GM23338 (cell line): ENCODE measurements around the gene SNAP25. TPM values are rescaled to one million over a fixed set of nuclear protein-coding genes. Genes with fewer than 3 reads are reported as not detected.

Experiments
- ATAC-seq: fragments of 200-7000 bp; cut with Tn5 transposase; 3 replicates; pipeline ENCODE4 v1.9.1; 2020
- DNase-seq: peaks from one replicate; pipeline ENCODE4 v3.0.0-alpha.2; 2015; ENCODE audit warnings: low spot score
- H2AFZ ChIP-seq: fragments of 200-600 bp; sonication (generic); 2 replicates; pipeline ENCODE4 v1.8.0; 2016; ENCODE audit warnings: antibody characterized with exemption, mild to moderate bottlenecking, moderate library complexity
- H3F3A ChIP-seq: fragments of 200-600 bp; sonication (generic); replicated peaks from 2 replicates; pipeline ENCODE4 v1.8.0; 2017; ENCODE audit warnings: antibody characterized with exemption, mixed run types, low read depth
- H3K27ac ChIP-seq: fragments of 200-600 bp; sonication (generic); 2 replicates; pipeline ENCODE4 v1.6.1; 2016; ENCODE audit warnings: low read depth
- H3K27me3 ChIP-seq: fragments of 200-600 bp; sonication (generic); 2 replicates; pipeline ENCODE4 v1.8.0; 2016; ENCODE audit warnings: mild to moderate bottlenecking, mixed run types, moderate library complexity; ENCODE audit not compliant: insufficient read depth
- H3K36me3 ChIP-seq: fragments of 200-600 bp; sonication (generic); 2 replicates; pipeline ENCODE4 v1.8.0; 2016; ENCODE audit warnings: mild to moderate bottlenecking; ENCODE audit not compliant: insufficient read depth
- H3K4me1 ChIP-seq: fragments of 200-600 bp; sonication (generic); 2 replicates; pipeline ENCODE4 v1.8.0; 2016; ENCODE audit warnings: mild to moderate bottlenecking, moderate library complexity; ENCODE audit not compliant: insufficient read depth
- H3K4me2 ChIP-seq: fragments of 200-600 bp; sonication (generic); 2 replicates; pipeline ENCODE4 v1.7.1; 2017; ENCODE audit warnings: mixed run types
- H3K4me3 ChIP-seq: fragments of 200-600 bp; sonication (generic); 2 replicates; pipeline ENCODE4 v1.6.1; 2016; ENCODE audit warnings: mixed run types
- H3K79me2 ChIP-seq: fragments of 200-600 bp; sonication (generic); replicated peaks from 2 replicates; pipeline ENCODE4 v1.8.0; 2017; ENCODE audit warnings: mild to moderate bottlenecking; ENCODE audit not compliant: insufficient read depth
- H3K9me2 ChIP-seq: fragments of 200-600 bp; sonication (generic); 2 replicates; pipeline ENCODE4 v1.8.0; 2017; ENCODE audit not compliant: insufficient read depth
- H4K20me1 ChIP-seq: fragments of 200-600 bp; sonication (generic); replicated peaks from 2 replicates; pipeline ENCODE4 v1.8.0; 2017; ENCODE audit warnings: mild to moderate bottlenecking; ENCODE audit not compliant: insufficient read depth
- H3K27ac Mint-ChIP-seq: 2 replicates; pipeline ENCODE4 v1.8.0; 2020; ENCODE audit warnings: inconsistent platforms, mild to moderate bottlenecking, moderate library complexity, mixed read lengths
- H3K27me3 Mint-ChIP-seq: 3 replicates; pipeline ENCODE4 v1.8.0; 2022; ENCODE audit warnings: low read depth, mild to moderate bottlenecking, moderate library complexity, mixed read lengths, inconsistent platforms; ENCODE audit not compliant: insufficient read depth, poor library complexity
- H3K36me3 Mint-ChIP-seq: 3 replicates; pipeline ENCODE4 v1.8.0; 2021; ENCODE audit warnings: low read depth, mild to moderate bottlenecking, inconsistent platforms, moderate library complexity, mixed read lengths
- H3K4me1 Mint-ChIP-seq: 3 replicates; pipeline ENCODE4 v1.8.0; 2020; ENCODE audit warnings: mild to moderate bottlenecking, inconsistent platforms, mixed read lengths
- H3K4me3 Mint-ChIP-seq: 3 replicates; pipeline ENCODE4 v1.8.0; 2021; ENCODE audit warnings: moderate library complexity, mild to moderate bottlenecking, inconsistent platforms, mixed read lengths
- H3K9me3 Mint-ChIP-seq: 3 replicates; pipeline ENCODE4 v1.8.0; 2020; ENCODE audit warnings: moderate library complexity, mild to moderate bottlenecking, inconsistent platforms, mixed read lengths
- CREB1 ChIP-seq: fragments of 250-450 bp; sonication (Bioruptor Pico); IDR thresholded peaks from 2 replicates; pipeline ENCODE4 v1.5.0; 2020; ENCODE audit warnings: low read depth, mild to moderate bottlenecking, moderate library complexity
- CTCF ChIP-seq, 2 experiments: fragments of 200-600 bp in 1 of 2; sonication (generic) in 1 of 2; conservative IDR thresholded peaks; 2 replicates each; pipeline versions ENCODE4 v1.5.1 to v1.6.1; 2016 to 2017; ENCODE audit warnings: antibody characterized with exemption in 2 of 2, low read depth in 2 of 2, mild to moderate bottlenecking in 2 of 2, moderate library complexity in 1 of 2
- ETS1 ChIP-seq: IDR thresholded peaks from 2 replicates; pipeline ENCODE4 v1.6.1; 2016; ENCODE audit warnings: antibody characterized with exemption
- EZH2 ChIP-seq: fragments of 200-600 bp; sonication (generic); IDR thresholded peaks from one replicate; pipeline ENCODE4 v1.8.0; 2017; ENCODE audit warnings: antibody characterized with exemption, mild to moderate bottlenecking, low read depth; ENCODE audit not compliant: unreplicated experiment
- EZH2phosphoT487 ChIP-seq: fragments of 200-600 bp; sonication (generic); IDR thresholded peaks from one replicate; pipeline ENCODE4 v1.8.1; 2018; ENCODE audit warnings: antibody characterized with exemption; ENCODE audit not compliant: unreplicated experiment
- NANOG ChIP-seq: IDR thresholded peaks from 2 replicates; pipeline ENCODE4 v1.6.1; 2016; ENCODE audit warnings: antibody characterized with exemption, borderline replicate concordance
- POLR2AphosphoS5 ChIP-seq: IDR thresholded peaks from 2 replicates; pipeline ENCODE4 v1.6.1; 2016; ENCODE audit warnings: antibody characterized with exemption, low read depth
- REST ChIP-seq: IDR thresholded peaks from one replicate; pipeline ENCODE4 v1.6.1; 2018; ENCODE audit warnings: antibody characterized with exemption; ENCODE audit not compliant: unreplicated experiment
- ZNF114 ChIP-seq: fragments of 250-450 bp; sonication (Bioruptor Pico); IDR thresholded peaks from 2 replicates; pipeline ENCODE4 v1.5.0; 2020; ENCODE audit warnings: mild to moderate bottlenecking, moderate library complexity
- ZNF331 ChIP-seq: fragments of 250-450 bp; sonication (Bioruptor Pico); IDR thresholded peaks from 2 replicates; pipeline ENCODE4 v1.5.0; 2020; ENCODE audit warnings: low read depth, mild to moderate bottlenecking, moderate library complexity
- polyA plus RNA-seq: library from polyadenylated mRNA; unstranded; fragments of >200 nt; fragmentation: Nextera tagmentation; extraction: Ambion mirVana; gene quantifications from 2 replicates; pipeline ENCODE4 v1.2.1, GENCODE V29; 2016
- total RNA-seq: library from RNA; depleted of rRNA; stranded (reverse); fragments of >200 nt; shearing (Covaris generic); gene quantifications from 2 replicates; pipeline ENCODE4 v1.2.3, GENCODE V29; 2014

Gene SNAP25
- total and polyA plus RNA-seq, 2 experiments from 2014 or later = 0.82 to 1.3 TPM

- Mint-ChIP-seq H3K27ac (0 out of 2 replicates have a peak overlapping the region, but pooled peaks have one; percentile 14), H3K27me3 (peaks cover 6% of the 10 kb centered on the region), H3K9me3 (no peaks in the 10 kb centered on the region), H3K4me1 (peaks cover 21% of the 10 kb centered on the region), H3K36me3 (no peaks in the 10 kb centered on the region), H3K4me3 (no peak overlapping the region)
- H3K4me1 ChIP-seq = peaks cover 19% of the 10 kb centered on the region
- H3K36me3 ChIP-seq = no peaks in the 10 kb centered on the region
- no peaks in the 10 kb centered on the region for H3K27me3 ChIP-seq
- H3K4me3 ChIP-seq = no peak overlapping the region
- TF ChIP-seq EZH2 (no peak), EZH2phosphoT487 (no peak), ZNF331 (CRISPR knock-in tag) (no peak), POLR2AphosphoS5 (no peak), ETS1 (no peak), CREB1 (CRISPR knock-in tag) (no peak), CTCF (conservative IDR thresholded peaks at IDR 0.05; ENCODE audit: low read depth in 2 of 2) (no peak), REST (no peak), NANOG (no peak), ZNF114 (CRISPR knock-in tag) (no peak)
- H3K27ac ChIP-seq = no peak overlapping the region
- peak overlapping the region; percentile 93 for H2AFZ ChIP-seq
- no peaks in the 10 kb centered on the region for H4K20me1 ChIP-seq
- H3F3A ChIP-seq = no peaks in the 10 kb centered on the region
- H3K4me2 ChIP-seq = no peak overlapping the region
- ATAC-seq = no peak
- no peak for DNase-seq
- no peaks in the 10 kb centered on the region for H3K79me2 ChIP-seq
- 0 out of 2 replicates have a peak, but pooled peaks cover 3% of the 10 kb centered on the region for H3K9me2 ChIP-seq
These were observed 110.2 kb downstream of the SNAP25 start for GRCh38 chr20:10328897-10329255.
